Brain microvascular endothelial cell (primary cell): ENCODE data around the gene DHODH.

ENCODE experiments used
- DNase-seq: peaks from one replicate; pipeline ENCODE4 v3.0.0-alpha.2; 2020
- H3K27ac ChIP-seq: fragments of 250-450 bp; sonication (Bioruptor Pico); 2 replicates; pipeline ENCODE4 v1.5.1; 2020; ENCODE audit warnings: mild to moderate bottlenecking, moderate library complexity
- H3K27me3 ChIP-seq: fragments of 250-450 bp; sonication (Bioruptor Pico); replicated peaks from 2 replicates; pipeline ENCODE4 v1.5.1; 2020; ENCODE audit warnings: mild to moderate bottlenecking
- H3K36me3 ChIP-seq: fragments of 250-450 bp; sonication (Bioruptor Pico); replicated peaks from 2 replicates; pipeline ENCODE4 v1.5.1; 2020; ENCODE audit warnings: mild to moderate bottlenecking
- H3K4me3 ChIP-seq: 2 replicates; pipeline ENCODE4 v1.5.1; 2011; ENCODE audit warnings: low read depth, mild to moderate bottlenecking, control low read depth, low read length, moderate library complexity
- in situ Hi-C: cut with HindIII; loops from 2 replicates; pipeline ENCODE4 v1.10.0; 2017; ENCODE audit warnings: low sequenced_read_pairs, low pct_ligation_motif_present
- TF ChIP-seq, protein P1 (sequence below): IDR thresholded peaks from 2 replicates; pipeline ENCODE4 v1.5.1; 2011; ENCODE audit warnings: low read depth, mild to moderate bottlenecking, moderate library complexity, low read length, control low read depth, inconsistent platforms; ENCODE audit errors: missing control alignments

The DHODH gene

DNA sequence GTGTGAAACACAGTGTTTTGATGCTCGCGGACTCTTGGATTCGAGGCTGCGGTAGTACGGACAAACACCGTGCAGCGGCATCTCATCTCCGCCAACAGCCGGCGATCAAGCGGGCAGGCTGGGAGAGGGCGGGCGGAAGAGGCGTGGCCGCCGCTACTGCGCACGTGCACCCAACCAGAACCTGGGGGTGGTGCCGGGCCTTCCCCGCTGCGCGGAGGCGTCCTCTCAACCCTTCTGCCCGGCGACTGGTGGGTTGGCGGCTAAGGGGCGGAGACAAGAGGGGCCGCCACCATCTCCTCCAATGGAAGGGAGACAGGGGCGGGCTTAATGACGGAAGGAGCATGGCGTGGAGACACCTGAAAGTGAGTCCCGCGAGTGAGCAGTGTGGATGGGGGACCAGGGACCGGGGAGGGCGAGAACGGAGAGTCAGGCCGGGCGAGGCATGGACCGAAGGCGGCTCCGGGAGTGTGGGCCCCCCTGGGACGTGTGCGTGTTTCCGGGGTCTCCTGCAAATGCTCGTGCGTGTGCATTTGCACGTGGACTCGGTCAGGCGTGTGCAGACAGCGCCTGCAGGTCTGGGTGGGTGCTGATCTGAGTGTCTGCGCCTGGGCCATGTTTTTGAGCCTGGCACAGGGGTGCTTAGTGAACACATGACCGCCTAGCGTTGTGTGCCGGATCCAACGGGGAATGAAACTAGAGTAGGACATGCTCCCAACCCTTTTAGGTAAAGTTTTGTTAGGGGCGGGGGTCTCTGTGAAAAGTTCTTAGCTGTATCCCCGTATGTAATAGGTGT is at the start of gene DHODH:
Gene DHODH (plus strand): TSS at position 321 of the 793 bp plus-strand sequence. CDS start 21 bp downstream, at position 342.
- in situ Hi-C loops, result no loop called here
- Histone ChIP-seq H3K27ac (peak within 1 kb of the TSS; percentile 17), H3K27me3 (no peaks in the 10 kb centered on the region), H3K4me3 (peak within 1 kb of the TSS; percentile 97), H3K36me3 (no peaks in the 10 kb centered on the region)
- DNase-seq, result peak; percentile 96
- TF ChIP-seq, protein P1, sequence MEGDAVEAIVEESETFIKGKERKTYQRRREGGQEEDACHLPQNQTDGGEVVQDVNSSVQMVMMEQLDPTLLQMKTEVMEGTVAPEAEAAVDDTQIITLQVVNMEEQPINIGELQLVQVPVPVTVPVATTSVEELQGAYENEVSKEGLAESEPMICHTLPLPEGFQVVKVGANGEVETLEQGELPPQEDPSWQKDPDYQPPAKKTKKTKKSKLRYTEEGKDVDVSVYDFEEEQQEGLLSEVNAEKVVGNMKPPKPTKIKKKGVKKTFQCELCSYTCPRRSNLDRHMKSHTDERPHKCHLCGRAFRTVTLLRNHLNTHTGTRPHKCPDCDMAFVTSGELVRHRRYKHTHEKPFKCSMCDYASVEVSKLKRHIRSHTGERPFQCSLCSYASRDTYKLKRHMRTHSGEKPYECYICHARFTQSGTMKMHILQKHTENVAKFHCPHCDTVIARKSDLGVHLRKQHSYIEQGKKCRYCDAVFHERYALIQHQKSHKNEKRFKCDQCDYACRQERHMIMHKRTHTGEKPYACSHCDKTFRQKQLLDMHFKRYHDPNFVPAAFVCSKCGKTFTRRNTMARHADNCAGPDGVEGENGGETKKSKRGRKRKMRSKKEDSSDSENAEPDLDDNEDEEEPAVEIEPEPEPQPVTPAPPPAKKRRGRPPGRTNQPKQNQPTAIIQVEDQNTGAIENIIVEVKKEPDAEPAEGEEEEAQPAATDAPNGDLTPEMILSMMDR, result peak; percentile 19

- H3K4me3 ChIP-seq, result no peak overlapping the region
- no peaks in the 10 kb centered on the region for H3K27me3 ChIP-seq
- H3K27ac ChIP-seq, result no peak overlapping the region
- H3K36me3 ChIP-seq, result no peaks in the 10 kb centered on the region
- in situ Hi-C loops, result no loop called here
- TF ChIP-seq, protein P1, result peak; percentile 85
- DNase-seq, result peak; percentile 94
These were observed 47.2 kb upstream of the DHODH start for GRCh38 chr16:71961066-71962039.

GRCh38 chr16:71963125-71963875 is 45.2 kb upstream of the DHODH start:
- H3K27ac ChIP-seq, result no peak overlapping the region
- H3K36me3 ChIP-seq, result no peaks in the 10 kb centered on the region
- no peak for DNase-seq
- TF ChIP-seq, protein P1, result no peak
- in situ Hi-C loops, result no loop called here
- no peak overlapping the region for H3K4me3 ChIP-seq
- H3K27me3 ChIP-seq, result no peaks in the 10 kb centered on the region

DNA sequence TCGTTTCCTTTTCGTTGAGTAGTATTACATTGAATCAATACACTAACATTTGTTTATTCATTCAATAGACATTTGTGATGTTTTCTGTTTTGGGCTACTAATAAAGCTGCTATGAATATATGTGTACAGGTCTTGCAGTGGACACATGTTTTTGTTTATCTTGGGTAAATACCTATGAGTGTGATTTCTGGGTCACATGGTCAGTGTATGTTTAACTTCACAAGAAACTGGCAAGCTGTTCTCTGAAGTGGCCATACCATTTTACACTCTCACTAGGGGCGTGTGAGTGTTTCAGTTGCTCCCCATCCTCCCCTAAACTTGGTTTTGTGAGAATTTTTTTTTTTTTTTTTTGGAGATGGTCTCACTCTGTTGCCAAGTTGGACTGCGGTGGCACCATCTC is 43.3 kb upstream of the DHODH start:
- TF ChIP-seq, protein P1, result no peak
- in situ Hi-C loops, result no loop called here

GRCh38 chr16:71966932-71967331 is 41.6 kb upstream of the DHODH start:
- Histone ChIP-seq H3K27ac (no peak overlapping the region), H3K4me3 (no peak overlapping the region), H3K36me3 (no peaks in the 10 kb centered on the region), H3K27me3 (no peaks in the 10 kb centered on the region)
- in situ Hi-C loops, result no loop called here
- no peak for DNase-seq
- TF ChIP-seq, protein P1, result no peak

More for the DNA sequence above, 43.3 kb upstream of the DHODH start:
- Histone ChIP-seq H3K27me3 (no peaks in the 10 kb centered on the region), H3K4me3 (no peak overlapping the region), H3K27ac (no peak overlapping the region), H3K36me3 (no peaks in the 10 kb centered on the region)
- DNase-seq, result no peak
